GM10248 (cell line): Measurements from ENCODE around the gene GTSE1.

Experiments
- CTCF ChIA-PET: fragments of 300-600 bp; sonication (Branson Sonifier 250); formaldehyde crosslinking; extraction: SDS; loops from one replicate; lab custom pipeline; 2021; ENCODE audit warnings: antibody characterized with exemption; lab: Yijun Ruan, JAX
- POLR2A ChIA-PET: fragments of 350-650 bp; sonication (Branson Sonifier 250); formaldehyde crosslinking; extraction: SDS; loops from one replicate; lab custom pipeline; 2020; ENCODE audit warnings: antibody characterized with exemption; lab: Yijun Ruan, JAX
- DNase-seq: peaks from one replicate; pipeline ENCODE4 v3.0.0; 2012; ENCODE audit errors: extremely low spot score
- CTCF ChIP-seq: IDR thresholded peaks from 2 replicates; pipeline ENCODE4 v1.5.1; 2012; ENCODE audit warnings: mild to moderate bottlenecking, low read depth; ENCODE audit errors: extremely low read depth, missing control alignments, control extremely low read depth

The GTSE1 gene

GRCh38 chr22:46281866-46282678 is 14.6 kb upstream of the GTSE1 start:
- no peak for TF ChIP-seq CTCF
- DNase-seq, result no peak
- ChIA-PET POLR2A (no interaction called here), CTCF (no interaction called here)

GRCh38 chr22:46286006-46286405 is 10.7 kb upstream of the GTSE1 start:
- no peak for DNase-seq
- TF ChIP-seq CTCF, result no peak
- ChIA-PET POLR2A (interaction anchor here (0.7 kb wide), 2 partner anchors 14 to 17 kb away, joined by 3 to 4 read pairs; no protein-coding TSS in a partner anchor), CTCF (interaction anchor here (1.0 kb wide), 1 partner anchor 252 kb away, joined by 3 read pairs; no protein-coding TSS in a partner anchor)

- CTCF ChIA-PET, result interaction anchor here (1.0 to 2.1 kb wide), 3 partner anchors 9 to 253 kb away, joined by 3 to 10 read pairs (median 4); no protein-coding TSS in a partner anchor
- POLR2A ChIA-PET, result interaction anchor here (0.9 kb wide), 1 partner anchor 9 kb away, joined by 3 read pairs; the partner anchor contains the start of gene GTSE1
These were observed 9.5 kb upstream of the GTSE1 start for GRCh38 chr22:46286941-46287872.

GRCh38 chr22:46287873-46288751 is 8.6 kb upstream of the GTSE1 start:
- peak; percentile 87 for DNase-seq
- no peak for TF ChIP-seq CTCF
- CTCF ChIA-PET, result interaction anchor here (1.2 to 2.1 kb wide), 2 partner anchors 10 to 12 kb away, joined by 4 to 10 read pairs; no protein-coding TSS in a partner anchor
- POLR2A ChIA-PET, result interaction anchor here (0.9 kb wide), 1 partner anchor 8 kb away, joined by 3 read pairs; the partner anchor contains the start of gene GTSE1

More at GRCh38 chr22:46286941-46287872, 9.5 kb upstream of the GTSE1 start:
- no peak for TF ChIP-seq CTCF
- DNase-seq, result no peak

- ChIA-PET CTCF (interaction anchor here (1.8 kb wide), 1 partner anchor 283 kb away, joined by 4 read pairs; no protein-coding TSS in a partner anchor), POLR2A (interaction anchor here (0.6 kb wide), 1 partner anchor 21 kb away, joined by 4 read pairs; the partner anchor contains the start of gene TTC38)
- DNase-seq, result no peak
- no peak for TF ChIP-seq CTCF
These were observed 7.8 kb upstream of the GTSE1 start for GRCh38 chr22:46288846-46289243.
